WTC11 (cell line): ENCODE results near the gene DOK7.

Experiments
- FOXP1 ChIP-seq: sonication (generic); formaldehyde crosslinking; IDR thresholded peaks from 2 replicates; pipeline ENCODE4 v1.8.0; 2022; ENCODE audit warnings: missing genetic modification reagents, mild to moderate bottlenecking, moderate library complexity, borderline replicate concordance
- USF2 ChIP-seq: sonication (generic); formaldehyde crosslinking; IDR thresholded peaks from 2 replicates; pipeline ENCODE4 v1.8.1; 2023; ENCODE audit warnings: mild to moderate bottlenecking, missing genetic modification reagents, moderate library complexity
- TF ChIP-seq, protein P1 (sequence below): fragments of 200-600 bp; IDR thresholded peaks from 2 replicates; pipeline ENCODE4 v1.8.0; 2022; ENCODE audit warnings: antibody characterized with exemption

- TF ChIP-seq FOXP1 (CRISPR knock-in tag), result no peak
- TF ChIP-seq, protein P1, sequence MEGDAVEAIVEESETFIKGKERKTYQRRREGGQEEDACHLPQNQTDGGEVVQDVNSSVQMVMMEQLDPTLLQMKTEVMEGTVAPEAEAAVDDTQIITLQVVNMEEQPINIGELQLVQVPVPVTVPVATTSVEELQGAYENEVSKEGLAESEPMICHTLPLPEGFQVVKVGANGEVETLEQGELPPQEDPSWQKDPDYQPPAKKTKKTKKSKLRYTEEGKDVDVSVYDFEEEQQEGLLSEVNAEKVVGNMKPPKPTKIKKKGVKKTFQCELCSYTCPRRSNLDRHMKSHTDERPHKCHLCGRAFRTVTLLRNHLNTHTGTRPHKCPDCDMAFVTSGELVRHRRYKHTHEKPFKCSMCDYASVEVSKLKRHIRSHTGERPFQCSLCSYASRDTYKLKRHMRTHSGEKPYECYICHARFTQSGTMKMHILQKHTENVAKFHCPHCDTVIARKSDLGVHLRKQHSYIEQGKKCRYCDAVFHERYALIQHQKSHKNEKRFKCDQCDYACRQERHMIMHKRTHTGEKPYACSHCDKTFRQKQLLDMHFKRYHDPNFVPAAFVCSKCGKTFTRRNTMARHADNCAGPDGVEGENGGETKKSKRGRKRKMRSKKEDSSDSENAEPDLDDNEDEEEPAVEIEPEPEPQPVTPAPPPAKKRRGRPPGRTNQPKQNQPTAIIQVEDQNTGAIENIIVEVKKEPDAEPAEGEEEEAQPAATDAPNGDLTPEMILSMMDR, result no peak
- TF ChIP-seq USF2 (CRISPR knock-in tag), result no peak
These were observed 60.6 kb downstream of the DOK7 start for GRCh38 chr4:3523628-3524221.
